Astrocyte (in vitro differentiated cells and primary cell): ENCODE measurements around the gene ABCC2.

Experiments used
- CTCF ChIP-seq: IDR thresholded peaks from 2 replicates; pipeline ENCODE4 v1.5.1; 2011; ENCODE audit warnings: low read depth, mild to moderate bottlenecking, inconsistent platforms, low read length, moderate library complexity; ENCODE audit not compliant: insufficient read depth
- EZH2 ChIP-seq: IDR thresholded peaks from 2 replicates; pipeline ENCODE4 v1.6.1; 2012; ENCODE audit warnings: mild to moderate bottlenecking, low read length, inconsistent platforms; ENCODE audit not compliant: insufficient read depth

GRCh38 chr10:99872367-99873162, 90.1 kb downstream of the ABCC2 start:
- no peak for TF ChIP-seq CTCF
- no peak for TF ChIP-seq EZH2
